Inferior parietal cortex (tissue), 1 donor: ENCODE data around the gene ATP1B1.
"Not testable (repeated sequence)": the region's sequence is repeated elsewhere in the genome, so short reads cannot be mapped to it uniquely, and the experiment has no call there.

Source experiments
- DNase-seq: peaks from one replicate; pipeline ENCODE4 v3.0.0-alpha.2; 2016; ENCODE audit errors: extremely low spot score

Gene ATP1B1

GRCh38 chr1:169142129-169142528 is 35.6 kb downstream of the ATP1B1 start:
- DNase-seq, result no peak

- DNase-seq, result no peak
Measured at GRCh38 chr1:169143346-169143745, 36.9 kb downstream of the ATP1B1 start.

GRCh38 chr1:169143984-169144383 is 37.5 kb downstream of the ATP1B1 start:
- DNase-seq, result no peak

- no peak for DNase-seq
Measured at GRCh38 chr1:169144941-169145626, 38.6 kb downstream of the ATP1B1 start.

- no peak for DNase-seq
Measured at GRCh38 chr1:169146576-169147214, 40.2 kb downstream of the ATP1B1 start.

- no peak for DNase-seq
Measured at GRCh38 chr1:169148472-169149252, 42.2 kb downstream of the ATP1B1 start.

- DNase-seq, result no peak
Measured at GRCh38 chr1:169149555-169150286, 43.2 kb downstream of the ATP1B1 start.

GRCh38 chr1:169150641-169151337 is 44.3 kb downstream of the ATP1B1 start:
- no peak for DNase-seq

GRCh38 chr1:169151338-169151837 is 44.9 kb downstream of the ATP1B1 start:
- no peak for DNase-seq

GRCh38 chr1:169155675-169156074 is 49.2 kb downstream of the ATP1B1 start:
- no peak for DNase-seq

GRCh38 chr1:169156580-169156979 is 50.1 kb downstream of the ATP1B1 start:
- no peak for DNase-seq

GRCh38 chr1:169160845-169161495 is 54.5 kb downstream of the ATP1B1 start:
- no peak for DNase-seq

- DNase-seq, result no peak
Measured at GRCh38 chr1:169161496-169162194, 55.2 kb downstream of the ATP1B1 start.

GRCh38 chr1:169163059-169163458 is 56.6 kb downstream of the ATP1B1 start:
- DNase-seq, result no peak

- DNase-seq, result no peak
Measured at GRCh38 chr1:169175461-169175860, 69.0 kb downstream of the ATP1B1 start.

- DNase-seq, result not testable (repeated sequence)
Measured at GRCh38 chr1:169179431-169179830, 72.9 kb downstream of the ATP1B1 start.

GRCh38 chr1:169180174-169180573 is 73.7 kb downstream of the ATP1B1 start:
- DNase-seq, result no peak
